Smooth muscle cell (in vitro differentiated cells): ENCODE results near the gene RNF141. TPM values are rescaled to one million over a fixed set of nuclear protein-coding genes. Genes with fewer than 3 reads are reported as not detected.

Experiments
- DNase-seq: peaks from one replicate; lab custom pipeline; 2025; ENCODE audit not compliant: unreplicated experiment; lab: John Stamatoyannopoulos, UW
- H2AFZ ChIP-seq: fragments of 200-600 bp; sonication (generic); 2 replicates; pipeline ENCODE4 v1.6.0; 2016; ENCODE audit warnings: antibody characterized with exemption, low read depth, mild to moderate bottlenecking
- H3F3A ChIP-seq: fragments of 200-600 bp; sonication (generic); 2 replicates; pipeline ENCODE4 v1.6.0; 2017; ENCODE audit warnings: antibody characterized with exemption, low read depth
- H3K27ac ChIP-seq: fragments of 200-600 bp; sonication (generic); 2 replicates; pipeline ENCODE4 v1.5.1; 2016; ENCODE audit warnings: low read depth, mild to moderate bottlenecking
- H3K27me3 ChIP-seq: fragments of 200-600 bp; sonication (generic); 2 replicates; pipeline ENCODE4 v1.6.1; 2016; ENCODE audit warnings: low read depth, mild to moderate bottlenecking
- H3K36me3 ChIP-seq: fragments of 200-600 bp; sonication (generic); 2 replicates; pipeline ENCODE4 v1.5.1; 2016; ENCODE audit warnings: low read depth
- H3K4me1 ChIP-seq: fragments of 200-600 bp; sonication (generic); 2 replicates; pipeline ENCODE4 v1.5.1; 2016; ENCODE audit warnings: low read depth
- H3K4me2 ChIP-seq: fragments of 200-600 bp; sonication (generic); 2 replicates; pipeline ENCODE4 v1.6.0; 2016; ENCODE audit warnings: mild to moderate bottlenecking
- H3K4me3 ChIP-seq: fragments of 200-600 bp; sonication (generic); 2 replicates; pipeline ENCODE4 v1.5.1; 2016; ENCODE audit warnings: mild to moderate bottlenecking
- H3K79me2 ChIP-seq: fragments of 200-600 bp; sonication (generic); 2 replicates; pipeline ENCODE4 v1.6.0; 2016; ENCODE audit warnings: low read depth, mild to moderate bottlenecking
- H3K9ac ChIP-seq: fragments of 200-600 bp; sonication (generic); 2 replicates; pipeline ENCODE4 v1.6.0; 2016; ENCODE audit warnings: low read depth
- H3K9me3 ChIP-seq: fragments of 200-600 bp; sonication (generic); replicated peaks from 2 replicates; pipeline ENCODE4 v1.5.1; 2016; ENCODE audit warnings: low read depth
- H4K20me1 ChIP-seq: fragments of 200-600 bp; sonication (generic); 2 replicates; pipeline ENCODE4 v1.6.0; 2016; ENCODE audit warnings: low read depth
- WGBS: methylation state at CpG from one replicate; pipeline ENCODE4 v1.1.7; 2016; ENCODE audit warnings: low lambda C conversion rate; 5-methylcytosine and 5-hydroxymethylcytosine counted together
- polyA plus RNA-seq: library from polyadenylated mRNA; unstranded; fragments of >200 nt; fragmentation: Nextera tagmentation; extraction: Ambion mirVana; gene quantifications from 2 replicates; pipeline ENCODE4 v1.2.1, GENCODE V29; 2016
- total RNA-seq: library from RNA; depleted of rRNA; stranded (reverse); fragments of >200 nt; gene quantifications from 2 replicates; pipeline ENCODE4 v1.2.3, GENCODE V29; 2014
- TF ChIP-seq, protein P1 (sequence below): fragments of 200-600 bp; sonication (generic); IDR thresholded peaks from 2 replicates; pipeline ENCODE4 v1.5.1; 2017; ENCODE audit warnings: borderline replicate concordance, mild to moderate bottlenecking, antibody characterized with exemption; ENCODE audit not compliant: insufficient read depth, poor library complexity, severe bottlenecking

Gene RNF141
- total and polyA plus RNA-seq, 2 experiments from 2014 or later: 16.2 to 24.4 TPM

DNA sequence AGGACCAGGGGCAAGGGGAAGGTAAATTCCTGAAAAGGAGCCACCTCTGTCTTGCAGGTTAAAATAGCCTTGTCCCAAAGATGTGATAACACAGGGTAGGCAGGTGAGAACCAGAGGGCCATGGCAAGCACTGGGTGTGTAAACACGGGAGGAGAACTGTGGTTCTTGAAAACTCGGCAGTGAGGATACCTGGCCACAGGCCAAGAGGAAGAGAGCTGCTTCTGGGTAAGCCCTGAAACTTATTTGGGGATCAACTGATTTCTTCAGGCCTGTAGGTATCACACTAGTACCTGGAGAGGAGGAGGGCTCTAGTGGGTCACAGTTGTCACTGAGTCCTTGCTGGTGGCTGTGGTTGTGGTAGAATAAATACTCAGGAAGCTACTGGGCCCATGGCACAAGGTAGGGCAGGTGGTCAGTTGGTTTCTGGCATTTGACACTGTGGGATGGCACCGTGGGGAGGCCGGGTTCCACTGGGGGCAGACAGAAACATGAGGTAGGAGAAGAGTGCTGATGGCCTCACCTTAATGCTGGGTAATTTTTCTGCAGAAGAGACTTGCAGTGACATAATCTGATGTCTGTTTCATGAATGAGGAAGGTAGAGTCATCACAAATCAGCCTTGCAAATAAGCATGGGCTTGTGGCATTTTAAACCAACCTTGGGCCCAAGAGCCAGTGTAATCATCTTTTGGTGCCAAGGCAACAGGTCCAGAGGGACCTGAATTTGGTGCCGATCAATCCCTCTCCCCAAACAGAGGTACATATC lies 63.9 kb downstream of the RNF141 start:
- no peaks in the 10 kb centered on the region for H3K4me1 ChIP-seq
- no peak overlapping the region for H2AFZ ChIP-seq
- 98% methylated on average over 5 of the region's 5 CpGs for WGBS
- H4K20me1 ChIP-seq: no peaks in the 10 kb centered on the region
- no peaks in the 10 kb centered on the region for H3K9me3 ChIP-seq
- no peak overlapping the region for H3K4me2 ChIP-seq
- DNase-seq: no peak
- H3K27me3 ChIP-seq: no peaks in the 10 kb centered on the region
- no peak overlapping the region for H3K27ac ChIP-seq
- no peaks in the 10 kb centered on the region for H3K79me2 ChIP-seq
- H3K9ac ChIP-seq: no peak overlapping the region
- H3K4me3 ChIP-seq: no peak overlapping the region
- TF ChIP-seq, protein P1, sequence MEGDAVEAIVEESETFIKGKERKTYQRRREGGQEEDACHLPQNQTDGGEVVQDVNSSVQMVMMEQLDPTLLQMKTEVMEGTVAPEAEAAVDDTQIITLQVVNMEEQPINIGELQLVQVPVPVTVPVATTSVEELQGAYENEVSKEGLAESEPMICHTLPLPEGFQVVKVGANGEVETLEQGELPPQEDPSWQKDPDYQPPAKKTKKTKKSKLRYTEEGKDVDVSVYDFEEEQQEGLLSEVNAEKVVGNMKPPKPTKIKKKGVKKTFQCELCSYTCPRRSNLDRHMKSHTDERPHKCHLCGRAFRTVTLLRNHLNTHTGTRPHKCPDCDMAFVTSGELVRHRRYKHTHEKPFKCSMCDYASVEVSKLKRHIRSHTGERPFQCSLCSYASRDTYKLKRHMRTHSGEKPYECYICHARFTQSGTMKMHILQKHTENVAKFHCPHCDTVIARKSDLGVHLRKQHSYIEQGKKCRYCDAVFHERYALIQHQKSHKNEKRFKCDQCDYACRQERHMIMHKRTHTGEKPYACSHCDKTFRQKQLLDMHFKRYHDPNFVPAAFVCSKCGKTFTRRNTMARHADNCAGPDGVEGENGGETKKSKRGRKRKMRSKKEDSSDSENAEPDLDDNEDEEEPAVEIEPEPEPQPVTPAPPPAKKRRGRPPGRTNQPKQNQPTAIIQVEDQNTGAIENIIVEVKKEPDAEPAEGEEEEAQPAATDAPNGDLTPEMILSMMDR: no peak
- no peaks in the 10 kb centered on the region for H3F3A ChIP-seq
- no peaks in the 10 kb centered on the region for H3K36me3 ChIP-seq

DNA sequence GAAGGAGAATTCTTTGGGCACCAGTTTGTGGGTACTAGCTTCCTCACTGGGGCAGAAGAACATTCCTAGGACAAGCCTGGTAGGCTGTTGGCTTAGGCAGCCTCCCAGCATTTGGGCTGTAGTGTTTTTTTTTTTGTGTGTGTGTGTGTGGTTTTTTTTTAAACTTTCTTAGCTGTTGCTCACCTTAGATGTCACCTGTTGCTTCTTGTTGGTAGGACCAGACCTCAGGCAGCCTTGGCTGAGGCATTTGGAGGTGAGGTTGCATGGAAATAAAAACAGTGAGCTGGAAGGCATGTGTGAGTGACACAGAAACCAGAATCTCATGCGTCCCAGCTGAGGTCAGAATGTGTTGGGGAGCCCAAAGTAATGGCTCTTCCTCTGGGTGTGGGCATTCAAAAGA lies 64.6 kb downstream of the RNF141 start:
- H3K4me2 ChIP-seq: no peak overlapping the region
- no peak overlapping the region for H3K4me3 ChIP-seq
- 100% methylated on average over 1 of the region's 1 CpG for WGBS
- no peaks in the 10 kb centered on the region for H3K79me2 ChIP-seq
- H3K27me3 ChIP-seq: no peaks in the 10 kb centered on the region
- H3K36me3 ChIP-seq: no peaks in the 10 kb centered on the region
- H3K27ac ChIP-seq: no peak overlapping the region
- no peak overlapping the region for H3K9ac ChIP-seq
- DNase-seq: no peak
- no peaks in the 10 kb centered on the region for H3K4me1 ChIP-seq
- no peaks in the 10 kb centered on the region for H3K9me3 ChIP-seq
- H4K20me1 ChIP-seq: no peaks in the 10 kb centered on the region
- H3F3A ChIP-seq: no peaks in the 10 kb centered on the region
- no peak overlapping the region for H2AFZ ChIP-seq
- TF ChIP-seq, protein P1: no peak

DNA sequence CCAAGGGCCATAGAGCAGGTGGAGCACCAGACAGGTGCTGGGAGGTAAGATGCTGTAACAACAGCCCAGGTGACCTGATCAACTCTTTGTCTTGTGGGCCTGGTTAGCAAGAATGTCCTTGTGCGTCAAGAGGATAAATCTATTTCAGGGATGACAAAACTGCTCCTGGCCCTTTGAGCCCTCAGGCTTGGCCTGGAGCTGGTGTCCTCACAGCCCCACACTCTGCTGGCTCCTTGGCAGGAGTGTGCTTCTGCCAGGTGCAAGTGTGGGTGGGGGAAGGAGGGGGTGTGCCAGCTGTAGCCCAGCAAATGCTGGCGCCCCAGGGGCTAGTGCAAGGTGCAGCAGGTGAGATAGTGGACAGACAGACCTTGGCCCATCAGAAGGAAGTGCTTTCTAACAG lies 66.4 kb downstream of the RNF141 start:
- 100% methylated on average over 2 of the region's 2 CpGs for WGBS

More for the DNA sequence above, 66.4 kb downstream of the RNF141 start:
- TF ChIP-seq, protein P1: no peak
- H3K9ac ChIP-seq: no peak overlapping the region
- no peak overlapping the region for H3K4me3 ChIP-seq
- no peaks in the 10 kb centered on the region for H3K4me1 ChIP-seq
- H3F3A ChIP-seq: no peaks in the 10 kb centered on the region
- no peaks in the 10 kb centered on the region for H4K20me1 ChIP-seq
- H3K79me2 ChIP-seq: no peaks in the 10 kb centered on the region
- H3K9me3 ChIP-seq: no peaks in the 10 kb centered on the region
- no peak overlapping the region for H3K4me2 ChIP-seq
- no peak overlapping the region for H3K27ac ChIP-seq
- H3K36me3 ChIP-seq: no peaks in the 10 kb centered on the region
- H2AFZ ChIP-seq: no peak overlapping the region
- no peak for DNase-seq
- no peaks in the 10 kb centered on the region for H3K27me3 ChIP-seq
